Midbrain (tissue), 1 donor: ENCODE measurements around the gene STXBP1.
A peak's percentile ranks its signal among the peaks of the same experiment; 100 is the strongest.

ENCODE experiments used
- DNase-seq: peaks from one replicate; lab custom pipeline; 2025; lab: John Stamatoyannopoulos, UW

The STXBP1 gene

GRCh38 chr9:127735530-127736185 lies 123.6 kb downstream of the STXBP1 start:
- no peak for DNase-seq

GRCh38 chr9:127738666-127739065 lies 126.6 kb downstream of the STXBP1 start:
- DNase-seq, result no peak

GRCh38 chr9:127739614-127740330 lies 127.7 kb downstream of the STXBP1 start:
- DNase-seq, result no peak

GRCh38 chr9:127741831-127742434 lies 129.9 kb downstream of the STXBP1 start:
- peak; percentile 87 for DNase-seq
